ENCODE data around the gene RNF6.

Gene RNF6

DNA sequence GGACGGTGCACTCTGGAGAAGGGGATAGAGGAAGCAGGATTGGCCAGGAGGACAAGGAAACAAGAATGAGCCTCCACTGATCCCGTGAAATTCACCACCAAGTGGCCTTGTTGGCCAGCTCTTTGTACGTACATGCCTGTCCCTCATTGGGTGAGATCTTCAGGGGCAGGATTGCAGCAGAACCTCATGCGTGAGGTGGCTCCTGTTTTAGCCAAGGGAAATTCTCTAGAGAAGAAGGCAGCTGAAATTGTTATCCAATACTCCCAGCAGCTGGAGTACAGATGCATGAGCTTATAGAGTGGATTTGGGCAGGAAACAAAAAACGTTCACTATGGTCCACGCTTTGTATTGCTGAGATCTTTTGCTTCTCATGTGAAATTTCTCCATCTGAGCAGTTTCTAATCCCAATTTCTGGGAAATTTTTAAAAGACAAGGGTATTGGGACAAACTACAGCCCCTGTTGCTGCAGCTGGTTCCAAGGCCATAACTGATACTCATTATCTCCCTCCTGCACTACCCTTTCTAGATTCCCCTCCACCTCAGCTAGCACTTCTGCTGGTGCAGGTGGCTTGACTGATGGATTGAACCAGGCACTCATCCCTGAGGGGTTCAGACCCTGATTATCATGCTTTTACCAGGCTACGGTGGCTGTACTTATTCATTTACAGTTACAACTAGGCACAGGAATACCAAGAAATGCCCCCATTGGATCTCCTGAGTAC is 3.9 kb upstream of the RNF6 start:
- no peak for DNase-seq

DNA sequence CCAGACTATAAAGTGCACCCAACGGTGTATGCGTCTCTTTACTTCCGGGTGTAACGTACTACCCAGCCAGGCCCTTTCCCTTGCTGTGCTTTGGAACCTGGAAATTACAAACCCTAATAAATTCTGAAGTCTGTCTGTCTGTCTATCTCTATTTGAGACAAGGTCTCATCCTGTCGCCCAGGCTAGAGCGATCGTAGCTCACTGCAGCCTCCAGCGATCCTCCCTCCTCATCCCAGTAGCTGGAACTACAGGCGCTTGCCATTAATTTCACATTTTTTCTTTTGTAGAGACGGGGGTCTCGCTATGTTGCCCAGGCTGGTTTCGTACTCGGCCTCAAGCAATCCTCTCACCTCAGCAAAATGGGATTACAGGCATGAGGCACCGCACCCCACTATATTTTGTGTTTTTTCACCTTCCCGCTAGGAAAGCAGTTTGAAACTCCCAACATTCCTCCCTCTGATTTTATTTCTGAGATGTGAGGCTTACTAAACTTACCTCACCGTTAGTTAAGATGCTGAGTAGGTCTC is 469 bp upstream of the RNF6 start:
- no peak for DNase-seq

DNA sequence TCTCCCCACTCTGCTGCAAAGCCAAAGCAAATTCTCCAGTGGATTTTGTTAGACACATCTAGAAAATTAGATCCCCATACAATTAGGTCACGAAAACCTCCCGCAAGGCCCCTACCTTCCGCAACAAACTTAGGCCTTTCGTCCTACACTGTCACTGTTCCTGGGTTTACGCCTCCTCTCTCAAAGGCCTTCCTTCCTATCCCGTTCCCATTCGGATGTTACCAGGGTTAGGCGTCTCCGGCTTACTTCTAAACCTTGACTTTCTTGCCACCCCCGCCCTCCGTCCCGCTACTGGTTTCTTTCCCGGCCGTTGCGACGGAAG is 754 bp downstream of the RNF6 start:
- DNase-seq, result no peak

DNA sequence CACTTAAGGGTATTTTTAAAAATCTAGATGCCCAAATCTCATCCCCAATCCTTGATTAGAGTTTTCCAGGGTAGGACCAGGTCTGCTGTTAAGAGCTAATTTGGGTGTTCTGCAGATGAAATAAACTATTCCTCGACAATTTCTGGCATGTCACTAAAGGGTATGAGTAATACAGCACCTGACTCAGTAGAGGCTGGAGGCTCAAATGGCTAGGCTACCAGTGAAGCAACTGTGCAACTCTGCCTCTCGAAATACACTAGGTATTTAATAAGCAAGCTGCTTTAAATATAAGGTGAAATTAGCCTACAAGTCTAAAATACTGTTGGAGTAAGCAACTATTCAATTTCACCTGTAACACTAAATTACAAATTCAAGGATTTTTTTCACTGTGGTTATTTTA is 1.5 kb downstream of the RNF6 start:
- no peak for DNase-seq

DNA sequence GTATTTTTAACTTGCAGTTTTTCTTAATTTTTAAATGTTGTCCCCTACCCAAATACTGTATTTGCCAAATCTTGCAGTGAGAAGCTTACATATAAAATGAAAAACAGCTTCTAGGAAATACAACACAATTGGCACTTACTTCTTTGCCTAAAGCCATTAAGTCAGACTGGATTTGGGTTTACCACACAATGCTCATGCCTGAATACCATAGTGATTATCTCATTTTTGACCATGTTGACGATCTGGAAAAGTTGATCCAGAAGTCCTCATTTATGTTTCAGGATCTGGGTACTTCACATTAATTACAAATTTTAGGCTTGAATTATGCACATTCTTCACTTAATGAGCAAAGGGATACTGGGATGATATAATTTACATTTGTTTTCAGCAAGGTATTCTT is 2.4 kb downstream of the RNF6 start:
- no peak for DNase-seq

DNA sequence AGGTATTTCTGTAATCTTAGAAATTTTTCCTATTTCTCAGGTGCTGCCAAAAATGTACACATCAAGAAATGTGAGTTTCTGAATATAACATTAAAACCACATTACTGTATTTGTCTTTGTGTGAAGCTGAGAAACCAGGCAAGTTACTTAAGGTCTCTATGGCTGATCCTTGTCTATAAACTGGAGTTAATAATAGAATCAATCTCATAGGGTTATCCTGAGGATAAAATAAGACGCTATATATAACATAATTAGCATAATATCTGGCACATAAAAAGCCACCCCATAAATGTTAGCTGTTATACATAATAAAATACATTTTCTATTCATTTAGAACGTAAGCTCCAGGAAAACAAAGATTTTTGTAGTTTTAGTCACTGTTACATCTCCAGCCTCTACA is 6.1 kb downstream of the RNF6 start:
- no peak for DNase-seq

DNA sequence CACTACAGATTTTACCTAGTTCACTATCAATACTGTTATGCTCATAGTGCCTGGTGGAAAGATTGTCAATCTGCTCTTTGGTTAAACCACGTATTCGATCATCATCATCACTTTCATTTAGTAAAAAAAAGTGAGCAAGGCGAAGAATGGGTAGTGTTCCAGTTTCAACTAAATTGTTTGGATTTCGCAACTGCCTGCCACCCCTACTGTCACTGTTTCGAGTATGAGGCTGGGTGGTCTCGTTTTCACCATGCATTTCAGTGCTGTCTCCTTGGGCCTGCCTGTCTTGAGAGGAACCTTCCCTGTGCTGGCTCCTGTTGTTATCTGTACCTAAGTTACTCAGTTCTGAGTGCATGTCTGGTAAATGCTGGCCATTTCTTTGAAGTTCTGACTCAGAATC is 8.1 kb downstream of the RNF6 start:
- no peak for DNase-seq

DNA sequence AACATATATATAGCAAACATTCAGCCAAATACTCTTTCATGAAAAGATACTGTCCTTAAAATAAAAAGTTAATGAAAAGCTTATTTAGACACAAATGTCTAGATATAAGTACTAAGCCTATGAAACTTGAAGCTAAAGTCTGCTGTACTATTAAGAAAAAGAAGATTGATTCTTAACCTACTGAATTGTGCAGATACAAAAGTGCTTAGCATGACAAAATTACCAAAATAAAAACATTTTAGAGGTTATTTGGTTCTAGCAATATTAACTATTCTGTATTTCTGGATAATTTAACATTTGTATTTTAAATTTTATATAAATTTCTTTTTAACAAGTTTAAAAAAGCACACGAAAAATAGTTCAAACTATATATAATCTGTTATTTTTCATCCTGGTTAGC is 8.8 kb downstream of the RNF6 start:
- DNase-seq, result no peak

DNA sequence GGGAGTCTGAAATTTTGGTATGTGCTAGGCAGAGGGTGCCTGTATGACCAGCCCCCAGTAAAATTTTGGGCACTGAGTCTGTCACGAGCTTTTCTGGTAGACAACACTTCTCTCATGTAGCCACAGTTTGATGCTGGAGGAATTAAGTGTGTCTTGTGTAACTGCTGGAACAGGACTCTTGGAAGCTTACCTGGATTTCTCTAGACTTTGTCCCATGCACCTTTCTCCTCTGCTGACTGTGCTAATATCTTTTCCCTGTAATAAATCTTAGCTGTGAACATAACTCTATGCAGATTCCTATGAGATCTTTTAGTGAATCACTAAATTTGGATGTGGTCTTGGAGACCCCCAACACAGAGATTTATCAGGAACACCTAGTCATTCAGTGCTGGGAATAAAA is 13.8 kb downstream of the RNF6 start:
- DNase-seq, result no peak

DNA sequence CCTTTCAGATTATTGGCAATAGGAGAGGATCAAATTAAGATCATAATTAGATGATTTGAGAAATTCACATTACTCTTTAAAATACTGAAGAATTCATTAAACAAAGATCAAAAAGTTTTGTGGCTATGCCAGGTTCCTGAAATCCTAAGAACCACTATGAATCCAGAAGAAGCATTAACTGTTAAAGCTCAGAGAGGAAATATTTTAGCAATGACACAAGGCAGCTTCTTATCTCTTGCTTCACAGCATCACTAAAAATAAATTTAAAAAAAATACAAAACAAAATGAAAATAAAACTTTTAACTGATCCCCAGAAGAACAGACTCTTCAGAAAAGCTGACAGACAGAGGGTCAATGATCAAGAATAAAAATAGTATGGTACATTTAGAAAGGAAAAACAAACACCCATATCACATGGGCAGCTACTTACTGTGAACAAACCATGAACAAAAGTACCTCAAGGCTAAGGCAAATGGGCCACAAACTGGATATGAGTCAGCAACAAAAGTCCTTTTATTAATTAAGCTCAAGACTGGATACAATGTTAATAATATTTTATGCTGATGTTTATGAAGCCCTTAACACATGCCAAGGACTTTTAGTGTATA is 19.6 kb downstream of the RNF6 start:
- DNase-seq, result no peak

DNA sequence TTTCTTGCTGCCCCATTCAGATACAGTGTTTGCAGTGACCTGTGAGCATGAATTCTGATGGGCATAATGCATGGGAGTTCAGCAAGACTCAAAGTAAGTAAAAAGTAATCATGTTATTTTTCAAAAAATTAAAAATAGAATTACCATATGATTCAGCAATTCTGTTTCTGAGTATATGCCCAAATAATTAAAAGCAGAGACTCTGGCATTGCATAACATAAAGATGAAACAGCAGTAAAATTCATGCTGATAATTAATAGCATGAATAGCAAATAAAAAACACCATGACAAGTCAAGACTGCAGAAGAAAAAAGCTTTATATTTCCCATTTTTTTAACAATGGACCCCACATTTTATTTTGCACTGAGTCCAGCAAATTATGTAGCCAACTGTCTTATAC is 21.3 kb downstream of the RNF6 start:
- no peak for DNase-seq

DNA sequence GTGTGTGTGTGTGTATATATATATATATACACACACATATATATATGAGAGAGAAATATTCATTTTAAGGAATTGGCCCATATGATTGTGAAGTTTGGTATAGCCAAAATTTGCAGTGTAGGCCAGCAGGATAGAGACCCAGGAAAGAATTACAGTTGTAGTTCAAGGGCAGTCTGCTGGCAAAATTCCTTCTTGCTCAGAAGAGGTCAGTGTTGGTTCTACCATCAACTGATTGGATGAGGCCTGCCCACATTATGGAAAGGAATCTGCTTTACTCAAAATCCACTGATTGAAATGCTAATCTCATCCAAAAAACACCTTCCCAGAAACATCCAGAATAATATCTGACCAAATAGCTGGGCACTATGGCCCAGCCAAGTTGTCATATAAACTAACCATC is 24.0 kb downstream of the RNF6 start:
- no peak for DNase-seq

DNA sequence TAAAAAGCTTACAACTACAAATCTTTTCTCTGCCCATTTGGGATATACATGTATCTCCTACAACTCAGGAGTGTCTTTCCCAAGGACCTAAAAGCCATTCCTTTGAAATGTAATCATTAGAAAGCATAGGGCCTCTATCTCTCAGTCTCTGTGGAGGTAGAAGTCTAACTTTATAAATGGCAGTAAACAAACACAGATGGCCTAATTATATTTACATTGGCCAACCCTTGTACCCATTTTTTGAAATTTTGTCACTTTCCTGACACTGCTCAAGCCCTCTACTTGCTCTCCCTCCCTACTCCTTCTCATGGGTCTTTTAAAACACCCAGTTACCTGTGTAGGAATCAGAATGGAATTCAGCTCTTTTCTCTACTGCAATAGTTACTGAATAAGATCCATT is 24.8 kb downstream of the RNF6 start:
- DNase-seq, result no peak

DNA sequence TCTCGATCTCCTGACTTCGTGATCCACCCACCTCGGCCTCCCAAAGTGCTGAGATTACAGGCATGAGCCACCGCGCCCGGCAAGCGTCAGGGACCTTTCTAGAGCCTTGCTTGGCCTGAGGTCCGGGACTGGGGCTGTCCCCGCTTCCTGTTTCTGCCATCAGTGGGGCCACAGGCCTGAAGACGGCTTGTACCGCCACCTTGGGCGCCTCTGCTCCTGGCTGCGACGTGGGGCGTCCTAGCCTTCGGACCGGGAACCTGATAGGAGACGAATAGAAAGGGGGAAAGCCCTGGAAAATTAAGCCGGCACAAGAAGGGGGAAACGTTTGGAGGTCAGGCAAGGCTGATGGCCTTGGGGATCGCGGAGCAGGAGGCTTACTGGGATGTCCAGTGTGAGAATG is 35.1 kb downstream of the RNF6 start:
- no peak for DNase-seq

DNA sequence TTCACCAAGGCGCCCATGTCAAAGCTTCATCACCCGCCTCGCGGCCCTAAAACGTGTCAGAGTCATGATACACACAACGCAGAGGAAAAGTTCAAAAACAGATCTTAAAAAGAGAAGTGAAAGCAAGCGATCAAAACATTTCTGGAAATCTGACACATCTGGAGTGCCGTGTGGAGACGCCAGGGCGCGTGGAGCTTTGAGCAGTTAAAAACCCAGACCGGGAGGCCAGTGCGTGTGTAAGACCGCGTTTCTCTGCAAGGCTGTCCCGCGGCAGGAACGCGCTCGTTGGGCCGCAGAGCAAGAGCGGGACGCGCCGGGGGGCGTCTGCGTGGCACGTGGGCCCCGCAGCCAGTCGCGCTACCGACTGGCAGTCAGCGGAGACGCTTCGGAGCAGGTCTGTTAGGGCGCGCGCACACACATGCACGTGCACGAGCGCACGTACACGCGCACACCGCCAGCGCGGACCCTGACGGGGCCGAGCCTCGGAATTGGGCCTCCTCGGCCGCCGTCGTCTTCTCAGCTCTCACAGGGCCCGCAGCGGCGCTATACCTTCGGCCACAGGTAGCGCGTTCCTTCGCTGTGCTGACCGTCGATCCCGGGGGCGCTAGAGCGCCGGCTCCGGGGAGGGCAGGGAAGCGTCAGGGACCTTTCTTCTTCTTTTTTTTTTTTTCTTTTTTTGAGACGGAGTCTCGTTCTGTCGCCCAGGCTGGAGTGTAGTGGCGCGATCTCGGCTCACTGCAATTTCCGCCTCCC is 35.8 kb downstream of the RNF6 start:
- peak; percentile 27 for DNase-seq

DNA sequence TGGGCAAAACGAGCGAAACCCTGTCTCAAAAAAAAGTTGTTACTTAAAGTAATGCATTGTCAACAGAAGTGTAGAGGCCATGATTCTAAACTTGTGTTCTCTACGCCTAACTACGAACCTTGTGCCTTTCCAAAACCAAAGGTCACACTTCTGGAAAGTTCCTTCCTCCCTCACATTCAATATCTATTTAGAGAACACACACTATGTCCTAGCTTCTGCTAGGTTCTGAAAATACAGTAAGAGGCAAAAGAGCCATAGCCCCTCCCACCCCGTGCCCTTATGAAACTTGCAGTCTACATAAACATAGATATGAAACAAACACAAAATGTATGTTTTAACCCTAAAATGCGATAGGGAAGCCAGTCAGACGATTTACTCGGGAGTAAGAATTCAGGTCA is 36.4 kb downstream of the RNF6 start:
- DNase-seq, result no peak

DNA sequence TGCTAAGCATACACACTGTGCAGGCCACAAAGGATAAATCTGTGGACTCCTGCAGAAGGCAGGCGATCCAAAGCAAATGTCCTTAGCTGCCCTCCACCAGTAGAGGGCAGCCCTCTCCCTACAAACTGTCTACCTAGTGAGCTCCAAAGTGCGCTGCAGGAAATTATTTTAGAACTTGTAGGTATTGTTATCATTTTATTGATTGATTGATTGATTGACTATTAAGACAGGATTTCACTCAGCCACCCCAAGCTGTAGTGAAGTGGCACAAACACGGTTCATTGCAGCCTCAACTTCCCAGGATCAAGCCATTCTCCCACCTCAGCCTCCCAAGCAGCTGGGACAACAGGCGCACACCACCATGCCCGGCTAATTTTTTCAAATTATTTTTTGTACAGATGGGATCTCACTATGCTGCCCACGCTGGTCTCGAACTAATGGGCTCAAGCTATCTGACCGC is 37.3 kb downstream of the RNF6 start:
- DNase-seq, result no peak

DNA sequence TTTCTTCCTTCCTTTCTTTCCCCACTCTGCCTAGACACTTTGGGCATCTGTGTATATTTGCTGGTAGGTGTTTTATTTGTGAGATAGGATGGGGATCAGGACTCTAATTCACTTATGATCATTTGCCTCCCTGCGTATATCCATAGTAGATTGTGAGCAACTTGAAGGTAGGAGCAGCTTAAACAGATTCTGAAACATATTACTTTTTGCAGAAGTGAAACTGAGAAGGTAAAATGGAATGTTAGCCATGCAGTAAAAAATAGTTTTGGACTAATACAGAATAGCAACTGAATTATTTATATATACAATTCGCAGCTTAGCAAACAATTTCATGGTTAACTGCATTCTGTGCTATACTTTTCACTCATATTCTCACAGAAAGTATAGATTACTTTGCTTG is 38.7 kb downstream of the RNF6 start:
- DNase-seq, result no peak

DNA sequence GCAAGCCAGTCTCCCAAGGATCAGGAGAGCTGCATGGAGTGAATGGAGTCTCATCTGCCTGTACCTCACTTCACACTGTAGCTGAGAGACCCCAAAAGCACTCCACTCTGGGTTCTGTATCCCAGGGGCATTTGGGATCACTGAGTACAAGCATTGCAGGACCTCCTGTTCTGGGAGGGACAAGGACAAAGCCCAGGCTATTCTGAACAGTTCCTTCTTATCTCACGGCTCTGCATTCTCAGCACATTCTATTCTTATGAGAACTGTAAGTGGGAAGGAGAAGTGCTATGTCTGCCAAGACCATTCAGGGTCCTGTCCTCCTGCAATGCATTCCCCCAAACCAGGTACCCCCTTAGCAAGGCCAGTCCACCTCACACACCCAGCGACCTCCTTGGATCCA is 42.8 kb downstream of the RNF6 start:
- DNase-seq, result no peak

DNA sequence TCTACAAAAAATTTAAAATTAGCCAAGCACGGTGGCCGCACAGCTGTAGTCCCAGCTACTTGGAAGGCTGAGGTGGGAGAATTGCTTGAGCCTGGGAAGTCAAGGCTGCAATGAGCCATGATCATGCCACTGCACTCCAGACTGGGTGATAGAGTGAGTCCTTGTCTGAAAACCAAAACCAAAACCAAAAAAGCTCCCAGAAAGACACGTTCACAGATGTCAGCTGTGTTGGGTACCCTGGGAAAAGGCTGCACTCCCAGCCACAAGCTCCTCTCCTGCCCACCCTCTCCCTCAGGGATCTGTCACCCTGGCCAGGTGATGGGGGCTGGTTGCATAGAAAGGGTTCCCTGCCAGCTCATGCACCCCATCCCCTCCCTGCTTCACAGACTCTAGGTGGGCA is 53.3 kb downstream of the RNF6 start:
- DNase-seq, result no peak

DNA sequence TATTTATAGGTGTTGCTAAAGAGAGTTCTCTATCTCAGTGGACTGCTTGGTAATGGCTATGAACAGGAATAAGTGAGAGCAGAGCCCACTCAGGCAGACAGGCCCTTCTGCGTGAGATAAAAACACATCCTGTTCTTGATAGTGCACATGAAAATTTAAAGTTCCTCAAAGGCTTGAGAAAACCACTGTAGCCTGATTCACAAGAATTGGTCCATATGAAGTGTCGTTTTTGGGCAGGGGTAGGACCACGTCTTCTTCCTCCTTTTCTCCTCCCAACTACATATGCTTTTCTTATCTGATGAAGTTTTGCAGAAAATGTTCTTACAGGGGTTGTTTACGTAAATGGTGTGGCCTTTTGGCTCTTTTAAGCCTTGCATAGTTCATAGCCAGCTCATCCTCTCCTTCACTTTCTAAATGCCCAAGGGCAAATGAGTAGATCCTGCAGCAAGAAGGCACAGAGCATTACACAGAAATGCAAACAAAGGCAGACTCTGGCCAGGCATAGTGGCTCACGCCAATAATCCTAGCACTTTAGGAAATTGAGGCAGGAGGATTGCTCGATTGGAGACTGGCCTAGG is 53.8 kb downstream of the RNF6 start:
- no peak for DNase-seq

DNA sequence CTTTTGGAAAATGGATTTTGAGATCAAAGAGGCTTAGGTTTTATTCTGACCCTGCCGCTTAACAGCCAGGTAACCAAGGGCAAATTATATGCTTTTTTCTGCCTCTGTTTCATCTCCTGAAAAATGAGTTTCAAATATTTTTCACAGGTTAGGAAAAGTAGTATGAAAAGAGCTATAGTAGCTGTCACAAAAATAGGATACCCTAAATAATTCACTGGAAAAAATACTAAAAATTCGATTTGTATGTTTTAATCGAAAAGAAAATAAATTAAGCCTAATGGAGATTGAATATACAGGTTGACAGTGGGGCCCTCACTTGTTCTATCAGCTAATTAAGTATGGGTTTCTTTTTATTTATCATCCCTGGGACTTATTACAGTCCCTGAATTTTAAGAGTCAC is 58.3 kb downstream of the RNF6 start:
- DNase-seq, result no peak

Data from NCI-H1417 treated with DMSO at 0.1 percent for 48 hours (cell line).